Activated naive CD4-positive, alpha-beta T cell treated with anti-CD3 and anti-CD28 coated beads for 36 hours (primary cell): Measurements from ENCODE around the gene SLC25A13. TPM values are rescaled to one million over a fixed set of nuclear protein-coding genes. Genes with fewer than 3 reads are reported as not detected.

Experiments
- CTCF ChIA-PET: fragments of 350-600 bp; sonication (Branson Sonifier 250); formaldehyde crosslinking; loops from one replicate; lab custom pipeline; 2021; ENCODE audit warnings: antibody characterized with exemption; lab: Charles Lee
- DNase-seq: peaks from one replicate; pipeline ENCODE4 v3.0.0-alpha.2; 2020
- H3K27ac Mint-ChIP-seq: one replicate; pipeline ENCODE4 v1.8.0; 2021; ENCODE audit warnings: mild to moderate bottlenecking, mixed read lengths
- H3K27me3 Mint-ChIP-seq: one replicate; pipeline ENCODE4 v1.8.0; 2021; ENCODE audit warnings: low read depth, mixed read lengths
- H3K36me3 Mint-ChIP-seq: one replicate; pipeline ENCODE4 v1.8.0; 2021; ENCODE audit warnings: low read depth, mixed read lengths
- H3K4me1 Mint-ChIP-seq: one replicate; pipeline ENCODE4 v1.8.0; 2021; ENCODE audit warnings: low read depth, mixed read lengths
- H3K4me3 Mint-ChIP-seq: one replicate; pipeline ENCODE4 v1.8.0; 2021; ENCODE audit warnings: mild to moderate bottlenecking, moderate library complexity, mixed read lengths
- H3K9me3 Mint-ChIP-seq: one replicate; pipeline ENCODE4 v1.8.0; 2021; ENCODE audit warnings: mixed read lengths
- intact Hi-C: fragments of 100-400 bp; cut with micrococcal nuclease; formaldehyde crosslinking; loops from one replicate; pipeline ENCODE4 v1.15.1; 2023
- total RNA-seq, 2 experiments: library from RNA; stranded (reverse); gene quantifications; one replicate each; pipeline ENCODE4 v1.2.3, GENCODE V29; 2021

Gene SLC25A13
- total RNA-seq, 2 experiments from 2014 or later: 4.0 to 5.7 TPM

GRCh38 chr7:96284835-96285234 lies 37.1 kb downstream of the SLC25A13 start:
- DNase-seq: peak; percentile 34
- intact Hi-C loops: loop anchor here (1.0 to 10.0 kb wide), 7 partner anchors 19 to 1590 kb away; partner anchors contain the start of genes ASNS and SDHAF3
- H3K4me1 Mint-ChIP-seq: peaks cover 38% of the 10 kb centered on the region
- H3K9me3 Mint-ChIP-seq: peaks cover 8% of the 10 kb centered on the region
- CTCF ChIA-PET: interaction anchor here (1.7 kb wide), 1 partner anchor 36 kb away, joined by 6 read pairs; no protein-coding TSS in a partner anchor
- H3K27ac Mint-ChIP-seq: peak overlapping the region; percentile 79
- peaks cover 17% of the 10 kb centered on the region for H3K36me3 Mint-ChIP-seq
- H3K27me3 Mint-ChIP-seq: no peaks in the 10 kb centered on the region
- H3K4me3 Mint-ChIP-seq: peak overlapping the region; percentile 47

DNA sequence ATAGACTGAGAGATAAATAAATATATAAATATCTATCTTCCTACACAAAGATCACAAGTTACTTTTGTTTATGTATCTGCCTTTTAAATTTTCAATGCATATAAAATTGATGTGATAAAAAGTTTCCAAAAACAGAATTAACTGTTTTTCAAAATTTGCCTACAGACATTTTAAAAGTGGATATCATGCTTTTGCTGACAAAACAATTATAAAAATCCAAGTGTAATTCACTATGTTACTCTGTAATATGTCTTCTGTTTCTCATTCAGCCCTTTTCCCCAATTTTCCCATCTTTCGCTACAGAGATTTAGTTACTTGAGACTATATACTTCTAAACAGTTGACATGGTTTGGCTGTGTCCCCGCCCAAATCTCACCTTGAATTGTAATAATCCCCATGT lies 37.7 kb downstream of the SLC25A13 start:
- Mint-ChIP-seq H3K27ac (no peak overlapping the region), H3K9me3 (peaks cover 3% of the 10 kb centered on the region), H3K27me3 (no peaks in the 10 kb centered on the region), H3K4me1 (peaks cover 42% of the 10 kb centered on the region), H3K4me3 (no peak overlapping the region), H3K36me3 (peaks cover 16% of the 10 kb centered on the region)
- no peak for DNase-seq
- CTCF ChIA-PET: interaction anchor here (1.7 kb wide), 1 partner anchor 36 kb away, joined by 6 read pairs; no protein-coding TSS in a partner anchor
- intact Hi-C loops: loop anchor here (5.0 to 10.0 kb wide), 2 partner anchors 213 to 1591 kb away; partner anchors contain the start of gene ASNS

DNA sequence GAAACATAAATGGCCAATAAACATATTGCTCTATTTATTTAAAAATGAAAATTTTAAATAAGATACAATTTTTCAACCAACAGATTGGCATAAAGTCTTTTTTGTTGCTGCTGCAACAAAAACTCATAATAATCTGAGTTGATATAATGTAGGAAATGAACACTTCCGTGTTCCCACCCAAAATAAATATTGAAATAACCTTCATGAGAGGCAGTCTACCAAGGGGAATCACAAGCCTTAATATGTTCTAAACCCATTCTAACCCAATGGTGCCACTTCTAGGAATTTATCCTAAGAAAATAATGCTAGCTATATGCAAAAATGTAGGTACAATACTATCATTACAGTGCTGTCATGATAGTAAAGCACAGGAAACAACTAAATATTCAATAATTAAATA lies 39.1 kb downstream of the SLC25A13 start:
- H3K36me3 Mint-ChIP-seq: peaks cover 14% of the 10 kb centered on the region
- H3K4me3 Mint-ChIP-seq: no peak overlapping the region
- intact Hi-C loops: loop anchor here (5.0 to 10.0 kb wide), 2 partner anchors 214 to 1592 kb away; partner anchors contain the start of gene ASNS
- peaks cover 3% of the 10 kb centered on the region for H3K9me3 Mint-ChIP-seq
- no peak overlapping the region for H3K27ac Mint-ChIP-seq
- H3K27me3 Mint-ChIP-seq: no peaks in the 10 kb centered on the region
- CTCF ChIA-PET: no interaction called here
- DNase-seq: no peak
- peaks cover 42% of the 10 kb centered on the region for H3K4me1 Mint-ChIP-seq

- CTCF ChIA-PET: no interaction called here
- peaks cover 33% of the 10 kb centered on the region for H3K36me3 Mint-ChIP-seq
- no peak overlapping the region for H3K27ac Mint-ChIP-seq
- DNase-seq: no peak
- H3K9me3 Mint-ChIP-seq: peaks cover 6% of the 10 kb centered on the region
- H3K4me1 Mint-ChIP-seq: peaks cover 9% of the 10 kb centered on the region
- intact Hi-C loops: no loop called here
- no peak overlapping the region for H3K4me3 Mint-ChIP-seq
- no peaks in the 10 kb centered on the region for H3K27me3 Mint-ChIP-seq
Observed at GRCh38 chr7:96277921-96278320, 44.0 kb downstream of the SLC25A13 start.

GRCh38 chr7:96276019-96276418 lies 45.9 kb downstream of the SLC25A13 start:
- no peaks in the 10 kb centered on the region for H3K27me3 Mint-ChIP-seq
- peaks cover 34% of the 10 kb centered on the region for H3K36me3 Mint-ChIP-seq
- DNase-seq: no peak
- peaks cover 6% of the 10 kb centered on the region for H3K9me3 Mint-ChIP-seq
- H3K27ac Mint-ChIP-seq: no peak overlapping the region
- CTCF ChIA-PET: no interaction called here
- H3K4me1 Mint-ChIP-seq: peaks cover 9% of the 10 kb centered on the region
- no peak overlapping the region for H3K4me3 Mint-ChIP-seq
- intact Hi-C loops: no loop called here

DNA sequence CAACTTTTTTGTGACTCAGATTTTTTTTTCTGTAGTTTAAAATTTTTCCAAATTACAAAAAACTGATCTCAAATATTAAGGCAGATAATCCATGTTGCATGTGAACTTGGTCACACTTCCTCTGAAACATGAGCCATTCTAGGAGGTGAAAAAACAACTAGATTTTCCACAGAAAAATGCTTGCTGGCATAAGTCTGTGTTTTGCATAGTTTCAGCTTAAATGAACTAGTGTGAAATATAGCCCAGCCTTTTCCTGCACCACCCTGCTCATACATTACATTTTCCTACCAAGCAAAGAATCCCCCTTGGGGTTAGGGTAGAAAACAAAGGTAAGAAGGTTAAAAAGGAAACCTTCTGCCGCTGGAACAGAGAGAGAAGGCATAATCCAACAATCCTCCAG lies 48.2 kb downstream of the SLC25A13 start:
- peaks cover 2% of the 10 kb centered on the region for H3K4me1 Mint-ChIP-seq
- CTCF ChIA-PET: no interaction called here
- DNase-seq: no peak
- no peaks in the 10 kb centered on the region for H3K27me3 Mint-ChIP-seq
- intact Hi-C loops: no loop called here
- H3K36me3 Mint-ChIP-seq: peaks cover 34% of the 10 kb centered on the region
- H3K9me3 Mint-ChIP-seq: peaks cover 4% of the 10 kb centered on the region
- H3K4me3 Mint-ChIP-seq: no peak overlapping the region
- H3K27ac Mint-ChIP-seq: no peak overlapping the region

GRCh38 chr7:96269246-96269994 lies 52.5 kb downstream of the SLC25A13 start:
- H3K27me3 Mint-ChIP-seq: no peaks in the 10 kb centered on the region
- CTCF ChIA-PET: no interaction called here
- H3K4me1 Mint-ChIP-seq: peaks cover 5% of the 10 kb centered on the region
- H3K27ac Mint-ChIP-seq: no peak overlapping the region
- peaks cover 18% of the 10 kb centered on the region for H3K36me3 Mint-ChIP-seq
- intact Hi-C loops: no loop called here
- H3K4me3 Mint-ChIP-seq: no peak overlapping the region
- DNase-seq: no peak
- H3K9me3 Mint-ChIP-seq: no peaks in the 10 kb centered on the region

DNA sequence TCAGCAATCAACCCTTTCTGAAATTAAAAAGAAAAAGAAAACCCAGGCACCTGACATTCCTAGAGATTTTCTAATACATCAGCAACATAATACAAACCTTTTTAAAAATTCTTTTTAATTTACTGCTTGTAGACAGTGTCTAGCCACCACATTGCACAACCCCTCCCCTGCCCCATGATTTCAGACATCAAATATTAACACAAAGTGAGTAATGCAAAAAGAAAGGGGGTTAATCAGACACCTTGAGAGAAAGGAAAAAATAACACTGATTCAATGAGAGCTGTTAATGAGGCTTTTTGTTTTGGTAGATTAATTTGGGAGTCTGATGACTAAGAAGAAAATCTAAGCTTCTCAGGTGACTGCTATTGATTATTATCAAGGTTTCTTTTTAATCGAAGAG lies 55.3 kb downstream of the SLC25A13 start:
- H3K4me1 Mint-ChIP-seq: peaks cover 2% of the 10 kb centered on the region
- H3K9me3 Mint-ChIP-seq: no peaks in the 10 kb centered on the region
- CTCF ChIA-PET: no interaction called here
- H3K36me3 Mint-ChIP-seq: peaks cover 21% of the 10 kb centered on the region
- intact Hi-C loops: no loop called here
- no peaks in the 10 kb centered on the region for H3K27me3 Mint-ChIP-seq
- H3K27ac Mint-ChIP-seq: no peak overlapping the region
- no peak for DNase-seq
- no peak overlapping the region for H3K4me3 Mint-ChIP-seq

GRCh38 chr7:96266015-96266414 lies 55.9 kb downstream of the SLC25A13 start:
- Mint-ChIP-seq H3K9me3 (no peaks in the 10 kb centered on the region), H3K4me1 (peaks cover 2% of the 10 kb centered on the region), H3K4me3 (no peak overlapping the region), H3K36me3 (peaks cover 19% of the 10 kb centered on the region), H3K27ac (no peak overlapping the region), H3K27me3 (no peaks in the 10 kb centered on the region)
- no peak for DNase-seq
- intact Hi-C loops: no loop called here
- CTCF ChIA-PET: interaction anchor here (1.3 kb wide), 1 partner anchor 16 kb away, joined by 4 read pairs; no protein-coding TSS in a partner anchor

GRCh38 chr7:96253964-96254363 lies 67.9 kb downstream of the SLC25A13 start:
- intact Hi-C loops: no loop called here
- peaks cover 26% of the 10 kb centered on the region for H3K36me3 Mint-ChIP-seq
- H3K27ac Mint-ChIP-seq: no peak overlapping the region
- CTCF ChIA-PET: no interaction called here
- H3K9me3 Mint-ChIP-seq: peaks cover 19% of the 10 kb centered on the region
- no peaks in the 10 kb centered on the region for H3K4me1 Mint-ChIP-seq
- H3K27me3 Mint-ChIP-seq: no peaks in the 10 kb centered on the region
- H3K4me3 Mint-ChIP-seq: no peak overlapping the region
- no peak for DNase-seq

DNA sequence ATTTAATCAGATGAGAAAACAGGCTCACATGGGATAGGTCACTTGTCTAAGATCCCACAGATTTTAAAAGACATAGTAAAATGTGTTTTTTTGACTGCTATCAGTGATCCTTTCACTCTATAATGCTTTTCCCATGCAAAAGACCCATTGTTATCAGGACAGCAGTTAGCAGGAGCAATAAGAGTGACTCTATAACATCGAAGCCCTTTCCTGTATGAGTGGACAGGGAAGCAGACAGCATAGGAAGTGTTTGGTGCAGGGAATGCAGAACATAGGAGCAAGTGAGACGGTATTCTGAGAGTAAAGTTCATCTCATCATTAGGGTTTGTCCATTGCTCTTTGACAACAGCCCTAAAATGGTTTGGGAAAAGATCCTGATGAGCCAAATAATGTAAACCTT lies 68.5 kb downstream of the SLC25A13 start:
- no peaks in the 10 kb centered on the region for H3K4me1 Mint-ChIP-seq
- intact Hi-C loops: no loop called here
- no peaks in the 10 kb centered on the region for H3K27me3 Mint-ChIP-seq
- peaks cover 22% of the 10 kb centered on the region for H3K36me3 Mint-ChIP-seq
- CTCF ChIA-PET: no interaction called here
- H3K9me3 Mint-ChIP-seq: peaks cover 19% of the 10 kb centered on the region
- no peak overlapping the region for H3K4me3 Mint-ChIP-seq
- H3K27ac Mint-ChIP-seq: no peak overlapping the region
- no peak for DNase-seq

- Mint-ChIP-seq H3K4me3 (no peak overlapping the region), H3K4me1 (no peaks in the 10 kb centered on the region), H3K9me3 (peaks cover under 1% of the 10 kb centered on the region), H3K27me3 (no peaks in the 10 kb centered on the region), H3K36me3 (peaks cover 4% of the 10 kb centered on the region), H3K27ac (no peak overlapping the region)
- CTCF ChIA-PET: no interaction called here
- intact Hi-C loops: no loop called here
- no peak for DNase-seq
Observed at GRCh38 chr7:96250776-96251361, 71.0 kb downstream of the SLC25A13 start.

DNA sequence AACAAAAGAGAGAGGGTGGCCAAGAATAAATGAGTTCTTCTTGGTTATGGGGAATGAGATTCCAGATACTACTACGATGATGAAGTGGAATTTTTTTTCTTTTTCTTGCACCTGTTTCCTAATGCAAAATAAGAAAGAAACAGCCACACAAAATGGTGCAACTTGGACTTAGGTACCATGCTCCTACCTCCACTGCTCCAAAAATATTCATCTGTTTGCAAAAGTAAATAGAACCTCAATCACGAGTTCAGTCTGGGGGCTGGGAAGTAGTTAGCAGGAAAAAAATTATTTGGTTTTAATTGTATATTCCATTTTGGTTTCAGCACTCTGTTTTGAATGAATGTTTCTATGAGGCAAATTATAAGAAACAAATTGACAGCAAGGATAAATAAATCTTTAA lies 73.5 kb downstream of the SLC25A13 start:
- Mint-ChIP-seq H3K27me3 (no peaks in the 10 kb centered on the region), H3K36me3 (peaks cover 4% of the 10 kb centered on the region), H3K4me3 (no peak overlapping the region), H3K9me3 (no peaks in the 10 kb centered on the region), H3K4me1 (no peaks in the 10 kb centered on the region), H3K27ac (no peak overlapping the region)
- no peak for DNase-seq
- intact Hi-C loops: no loop called here
- CTCF ChIA-PET: no interaction called here
